HG03103 (cell line): ENCODE data around the gene SRP54.
A peak's percentile ranks its signal among the peaks of the same experiment; 100 is the strongest.
"Not testable (repeated sequence)": the region's sequence is repeated elsewhere in the genome, so short reads cannot be mapped to it uniquely, and the experiment has no call there.

ENCODE experiments used
- ATAC-seq: cut with Tn5 transposase; IDR thresholded peaks from one replicate; pipeline ENCODE4 v1.9.1; 2021; ENCODE audit warnings: low read depth; ENCODE audit not compliant: unreplicated experiment

Gene SRP54

GRCh38 chr14:35046048-35046750, 63.4 kb downstream of the SRP54 start, which contains the start of gene FAM177A1:
FAM177A1 (plus strand) TSS chr14:35046272; CDS start chr14:35046464, 192 bp downstream.
- ATAC-seq, result peak; percentile 81

- peak; percentile 12 for ATAC-seq
Observed at GRCh38 chr14:35046751-35047536, 64.2 kb downstream of the SRP54 start.

- no peak for ATAC-seq
Observed at GRCh38 chr14:35047976-35048513, 65.3 kb downstream of the SRP54 start.

GRCh38 chr14:35050652-35051051, 67.9 kb downstream of the SRP54 start:
- no peak for ATAC-seq

- no peak for ATAC-seq
Observed at GRCh38 chr14:35051796-35052195, 69.0 kb downstream of the SRP54 start.

GRCh38 chr14:35052637-35053036, 69.8 kb downstream of the SRP54 start:
- ATAC-seq, result no peak

- ATAC-seq, result not testable (repeated sequence)
Observed at GRCh38 chr14:35061113-35061791, 78.5 kb downstream of the SRP54 start.

- ATAC-seq, result not testable (repeated sequence)
Observed at GRCh38 chr14:35065731-35066130, 82.9 kb downstream of the SRP54 start.

GRCh38 chr14:35068238-35069012, 85.6 kb downstream of the SRP54 start:
- no peak for ATAC-seq

GRCh38 chr14:35072226-35072625, 89.4 kb downstream of the SRP54 start:
- no peak for ATAC-seq

- no peak for ATAC-seq
Observed at GRCh38 chr14:35073486-35073885, 90.7 kb downstream of the SRP54 start.

GRCh38 chr14:35078082-35078481, 95.3 kb downstream of the SRP54 start:
- ATAC-seq, result no peak
